Measurements from ENCODE around the gene COX7A2. TPM values are rescaled to one million over a fixed set of nuclear protein-coding genes. Genes with fewer than 3 reads are reported as not detected.

The COX7A2 gene
- total RNA-seq, 1 experiment from 2014 or later: 516 TPM

GRCh38 chr6:75206576-75207342 lies 36.8 kb downstream of the COX7A2 start:
- H3T11ph ChIP-seq (ENCODE audit: low read length): no peak overlapping the region
- 0 out of 2 replicates have a peak overlapping the region, but pooled peaks have one; percentile 28 for H3K14ac ChIP-seq (ENCODE audit: insufficient read depth, low read length)
- H4K91ac ChIP-seq (ENCODE audit: insufficient read length, low read depth, low read length): no peak overlapping the region
- no peak overlapping the region for H2BK15ac ChIP-seq (ENCODE audit: low read depth, low read length)
- Mint-ChIP-seq H3K4me1 (peaks cover 59 to 65% of the 10 kb centered on the region in 2 experiments), H3K36me3 (ENCODE audit: insufficient read depth in 1 of 3, low read depth in 3 of 3) (no peaks in the 10 kb centered on the region; a peak in 1 of 7 replicates), H3K27ac (peak overlapping the region in 1 of 3 experiments; percentile 28; a peak in 1 of 7 replicates), H3K27me3 (ENCODE audit: low read depth) (peaks cover 89% of the 10 kb centered on the region), H3K9me3 (no peaks in the 10 kb centered on the region; a peak in 2 of 5 replicates), H3K4me3 (peak overlapping the region; percentile 77 to 92)
- H3K9ac ChIP-seq (ENCODE audit: extremely low read depth, insufficient read length, low read length): peak overlapping the region; percentile 29
- no peak for TF ChIP-seq CTCF (conservative IDR thresholded peaks at IDR 0.05)
- H3K4me1 ChIP-seq (ENCODE audit: insufficient read depth, low read length): no peaks in the 10 kb centered on the region
- no peak overlapping the region for H2BK5ac ChIP-seq (ENCODE audit: insufficient read length, low read length)
- peaks cover 58% of the 10 kb centered on the region for H3K27me3 ChIP-seq (ENCODE audit: insufficient read depth, low read length)
- H3K23me2 ChIP-seq (ENCODE audit: insufficient read length, low read depth, low read length, poor library complexity, severe bottlenecking): peaks cover 46% of the 10 kb centered on the region
- H3K27ac ChIP-seq (ENCODE audit: insufficient read length, low read depth, low read length): no peak overlapping the region
- no peaks in the 10 kb centered on the region for H3K79me2 ChIP-seq (ENCODE audit: insufficient read depth, low read length)
- no peaks in the 10 kb centered on the region for H3K9me3 ChIP-seq (ENCODE audit: control insufficient read depth, low read depth, low read length)
- peak; percentile 46 for DNase-seq
- H4K20me1 ChIP-seq (ENCODE audit: control insufficient read depth, insufficient read depth, insufficient read length): no peaks in the 10 kb centered on the region
- peak overlapping the region; percentile 7 for H4K5ac ChIP-seq (ENCODE audit: insufficient read length, low read depth, low read length)
- no peak overlapping the region for H2BK20ac ChIP-seq (ENCODE audit: low read depth, low read length, poor library complexity, severe bottlenecking)
- WGBS (ENCODE audit: extremely low coverage, insufficient read length, low lambda C conversion rate): no CpG with 5 or more reads among the region's 35 CpGs
- no peak overlapping the region for H2BK120ac ChIP-seq (ENCODE audit: low read depth, low read length, poor library complexity, severe bottlenecking)
- no peak overlapping the region for H2AFZ ChIP-seq (ENCODE audit: low read length)
- no peak overlapping the region for H3K18ac ChIP-seq (ENCODE audit: insufficient read length, low read depth, low read length)
- H2BK12ac ChIP-seq (ENCODE audit: insufficient read length, low read depth, low read length): no peak overlapping the region
- peak overlapping the region; percentile 47 for H4K8ac ChIP-seq (replicated peaks; ENCODE audit: insufficient read length, low read depth, low read length)
- H3K56ac ChIP-seq (ENCODE audit: insufficient read length, low read depth, low read length): no peak overlapping the region
- H3K4ac ChIP-seq (ENCODE audit: low read depth, low read length): no peak overlapping the region
- no peak overlapping the region for H2AK5ac ChIP-seq (ENCODE audit: insufficient read length, low read length)
- peak overlapping the region; percentile 97 for H3K4me2 ChIP-seq (ENCODE audit: insufficient read depth, insufficient read length, low read length)
- H3K79me1 ChIP-seq (ENCODE audit: insufficient read depth, low read depth, low read length, poor library complexity, severe bottlenecking): no peaks in the 10 kb centered on the region
- no peak overlapping the region for H3K23ac ChIP-seq (ENCODE audit: insufficient read length, low read depth, low read length)
